GM20000 (cell line): ENCODE data around the gene CSAD.

ENCODE experiments used
- DNase-seq: peaks from one replicate; pipeline ENCODE4 v3.0.0; 2012; ENCODE audit warnings: low spot score
- TF ChIP-seq, protein P1 (sequence below): IDR thresholded peaks from 2 replicates; pipeline ENCODE4 v1.5.1; 2012; ENCODE audit warnings: mild to moderate bottlenecking, control low read depth; ENCODE audit errors: extremely low read depth, missing control alignments

Gene CSAD

DNA sequence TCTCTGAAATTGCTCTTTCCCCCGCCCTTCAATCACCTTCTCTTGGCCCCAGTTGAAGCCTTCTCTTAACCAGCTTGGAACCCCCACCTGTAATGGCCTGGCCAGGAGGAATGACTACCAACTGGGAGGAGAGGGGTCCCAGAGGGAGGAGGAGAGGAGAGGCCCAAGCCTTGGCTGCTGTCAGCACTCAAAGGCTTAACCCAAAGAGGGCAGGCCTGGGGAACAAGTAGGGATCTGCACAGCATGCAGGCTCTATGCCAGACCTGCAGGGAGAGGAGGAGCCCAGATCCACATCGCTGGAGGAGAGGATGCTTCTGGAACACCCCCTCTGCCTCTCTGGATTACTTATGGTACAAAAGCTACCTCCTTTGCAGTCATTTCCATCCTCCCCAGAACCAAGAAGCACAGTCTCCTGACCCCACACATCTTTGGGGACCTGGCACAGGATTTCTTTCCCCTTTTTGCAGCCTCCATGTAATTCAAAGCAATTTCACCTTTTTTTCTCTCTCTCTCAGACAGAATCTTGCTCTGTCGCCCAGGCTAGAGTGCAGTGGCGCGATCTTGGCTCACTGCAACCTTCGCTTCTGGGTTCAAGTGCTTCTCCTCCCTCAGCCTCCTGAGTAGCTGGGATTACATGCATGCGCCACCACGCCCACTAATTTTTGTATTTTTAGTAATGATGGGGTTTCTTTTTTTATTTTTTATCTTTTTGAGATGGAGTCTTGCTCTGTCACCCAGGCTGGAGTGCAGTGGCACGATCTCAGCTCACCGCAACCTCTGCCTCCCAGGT is 45.1 kb upstream of the CSAD start:
- DNase-seq: no peak
- TF ChIP-seq, protein P1, sequence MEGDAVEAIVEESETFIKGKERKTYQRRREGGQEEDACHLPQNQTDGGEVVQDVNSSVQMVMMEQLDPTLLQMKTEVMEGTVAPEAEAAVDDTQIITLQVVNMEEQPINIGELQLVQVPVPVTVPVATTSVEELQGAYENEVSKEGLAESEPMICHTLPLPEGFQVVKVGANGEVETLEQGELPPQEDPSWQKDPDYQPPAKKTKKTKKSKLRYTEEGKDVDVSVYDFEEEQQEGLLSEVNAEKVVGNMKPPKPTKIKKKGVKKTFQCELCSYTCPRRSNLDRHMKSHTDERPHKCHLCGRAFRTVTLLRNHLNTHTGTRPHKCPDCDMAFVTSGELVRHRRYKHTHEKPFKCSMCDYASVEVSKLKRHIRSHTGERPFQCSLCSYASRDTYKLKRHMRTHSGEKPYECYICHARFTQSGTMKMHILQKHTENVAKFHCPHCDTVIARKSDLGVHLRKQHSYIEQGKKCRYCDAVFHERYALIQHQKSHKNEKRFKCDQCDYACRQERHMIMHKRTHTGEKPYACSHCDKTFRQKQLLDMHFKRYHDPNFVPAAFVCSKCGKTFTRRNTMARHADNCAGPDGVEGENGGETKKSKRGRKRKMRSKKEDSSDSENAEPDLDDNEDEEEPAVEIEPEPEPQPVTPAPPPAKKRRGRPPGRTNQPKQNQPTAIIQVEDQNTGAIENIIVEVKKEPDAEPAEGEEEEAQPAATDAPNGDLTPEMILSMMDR: no peak

DNA sequence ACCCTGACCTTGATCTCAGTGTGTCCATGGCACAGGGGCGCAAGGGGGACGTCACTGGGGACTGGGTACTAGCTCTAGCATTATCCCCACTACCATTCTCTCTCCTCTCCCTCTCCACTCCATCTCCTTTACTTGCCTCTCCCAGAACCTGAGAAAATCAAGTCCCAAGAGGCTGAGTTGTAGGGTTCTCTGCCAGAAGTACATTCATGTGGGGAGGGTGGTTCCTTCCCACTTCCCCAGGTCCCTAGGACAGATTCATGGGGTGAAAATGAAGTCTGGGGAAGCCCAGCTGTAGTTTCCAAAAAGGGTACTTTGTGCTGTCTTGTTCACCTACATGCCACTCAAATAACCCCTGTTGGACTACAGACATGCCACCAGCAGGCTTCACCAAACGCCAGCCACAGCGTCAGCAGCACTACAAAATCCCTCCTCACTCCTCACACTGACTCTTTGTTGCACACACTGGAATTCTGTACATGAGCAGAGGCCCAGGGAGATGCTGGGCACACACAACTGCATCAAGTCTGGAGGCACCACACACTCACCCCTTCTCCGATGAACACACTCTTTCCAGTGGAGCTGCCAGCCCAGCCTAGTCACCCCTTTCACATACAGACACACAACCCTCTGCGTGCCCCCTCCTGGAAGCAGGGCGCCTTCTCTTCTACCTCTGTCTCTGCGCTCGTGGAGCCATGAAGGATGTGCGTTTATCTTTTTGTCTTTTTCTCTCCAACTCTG is 44.3 kb upstream of the CSAD start:
- DNase-seq: no peak
- TF ChIP-seq, protein P1: no peak

DNA sequence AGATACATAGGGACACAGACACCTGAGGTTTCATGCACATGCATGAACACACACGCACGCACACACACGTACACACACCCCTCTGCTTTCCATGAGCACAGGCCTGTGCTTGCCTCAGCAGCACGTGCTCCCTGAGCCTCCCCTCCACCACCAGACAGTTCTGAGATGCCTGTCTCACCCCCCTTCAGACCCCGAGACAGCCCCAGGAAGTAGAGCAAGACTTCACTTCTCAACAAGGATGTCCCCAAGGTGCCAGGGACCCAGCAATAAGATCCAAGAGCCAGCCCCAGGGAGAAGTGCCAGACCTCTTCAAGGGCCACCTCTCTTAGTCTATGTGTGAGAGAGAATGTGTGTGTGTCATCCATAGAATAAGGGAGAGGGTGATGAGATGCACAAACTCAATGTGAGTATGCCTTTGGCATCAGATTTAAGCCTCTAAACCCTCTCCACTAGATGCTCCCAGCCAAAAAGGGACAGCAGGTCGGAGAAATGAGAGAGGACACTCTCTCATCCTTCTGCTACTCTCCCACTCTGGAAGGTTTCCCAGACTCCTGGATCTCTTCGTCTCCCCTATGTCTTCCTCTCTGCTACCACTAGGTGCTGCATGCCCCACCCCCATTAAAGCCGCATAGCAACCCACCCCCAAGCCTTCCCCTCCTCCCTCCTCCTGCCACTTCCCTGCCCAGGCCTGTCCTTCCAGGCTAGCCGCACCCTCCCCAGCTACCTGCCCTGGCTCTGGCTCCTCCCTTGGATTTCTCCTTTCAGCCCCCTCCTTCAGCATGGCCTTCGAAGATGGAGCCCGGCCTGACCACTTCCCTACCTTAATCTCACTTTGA is 43.6 kb upstream of the CSAD start:
- TF ChIP-seq, protein P1: no peak
- DNase-seq: no peak

DNA sequence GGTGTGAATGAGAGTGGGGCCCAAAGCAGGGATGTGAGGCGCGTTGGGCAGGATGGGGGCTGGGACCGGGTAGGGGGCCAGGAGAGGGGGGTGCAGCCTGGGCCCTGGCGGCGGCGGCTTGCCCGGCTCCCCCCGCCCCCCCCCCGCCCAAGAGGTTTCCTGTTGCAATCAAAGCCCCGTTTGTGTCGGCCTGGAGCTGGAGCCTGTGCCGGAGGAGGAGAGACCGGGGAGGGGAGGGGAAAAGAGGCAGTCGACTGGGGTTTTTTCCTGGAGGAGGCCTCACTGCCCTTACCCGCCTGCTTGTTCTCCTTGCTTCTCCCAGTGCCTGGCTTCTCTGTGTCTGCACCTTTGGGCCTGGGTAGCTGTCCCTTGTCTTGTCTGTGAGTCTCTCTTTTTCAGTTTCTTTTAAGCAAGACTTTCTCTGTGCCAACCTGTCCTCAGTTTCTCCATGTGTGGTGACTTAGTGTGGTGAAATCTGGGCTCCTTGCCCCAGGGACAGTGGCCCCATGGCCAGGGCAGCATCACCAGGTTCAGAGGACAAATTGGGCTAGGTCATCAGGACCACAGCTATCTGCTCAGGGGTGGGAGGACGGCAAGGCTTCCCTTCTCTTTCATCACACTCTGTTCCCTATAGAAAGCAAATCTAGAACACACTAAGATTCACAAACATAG is 42.8 kb upstream of the CSAD start:
- no peak for DNase-seq
- TF ChIP-seq, protein P1: no peak

DNA sequence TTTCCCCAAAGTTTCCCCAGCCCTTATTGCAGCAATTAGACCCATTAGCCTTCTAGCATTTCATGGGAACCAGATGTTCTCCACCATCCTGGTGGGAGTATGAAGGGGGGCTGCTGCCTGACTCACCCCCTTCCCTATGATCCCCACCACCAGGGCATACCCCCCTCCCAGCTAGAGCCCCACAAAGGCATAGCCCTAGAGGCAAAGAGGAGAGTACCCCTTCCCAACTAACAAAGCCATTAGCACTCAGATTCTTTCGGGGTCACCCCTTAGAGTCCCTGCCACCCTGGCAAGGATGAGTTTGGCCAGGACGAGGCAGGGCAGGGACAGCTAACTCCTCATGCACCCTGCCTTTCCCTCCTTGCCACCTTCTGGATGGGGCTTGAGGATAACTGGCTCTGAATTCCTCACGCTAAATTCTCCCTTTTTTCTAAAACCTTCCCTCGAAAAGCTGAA is 42.1 kb upstream of the CSAD start:
- TF ChIP-seq, protein P1: no peak
- DNase-seq: no peak

DNA sequence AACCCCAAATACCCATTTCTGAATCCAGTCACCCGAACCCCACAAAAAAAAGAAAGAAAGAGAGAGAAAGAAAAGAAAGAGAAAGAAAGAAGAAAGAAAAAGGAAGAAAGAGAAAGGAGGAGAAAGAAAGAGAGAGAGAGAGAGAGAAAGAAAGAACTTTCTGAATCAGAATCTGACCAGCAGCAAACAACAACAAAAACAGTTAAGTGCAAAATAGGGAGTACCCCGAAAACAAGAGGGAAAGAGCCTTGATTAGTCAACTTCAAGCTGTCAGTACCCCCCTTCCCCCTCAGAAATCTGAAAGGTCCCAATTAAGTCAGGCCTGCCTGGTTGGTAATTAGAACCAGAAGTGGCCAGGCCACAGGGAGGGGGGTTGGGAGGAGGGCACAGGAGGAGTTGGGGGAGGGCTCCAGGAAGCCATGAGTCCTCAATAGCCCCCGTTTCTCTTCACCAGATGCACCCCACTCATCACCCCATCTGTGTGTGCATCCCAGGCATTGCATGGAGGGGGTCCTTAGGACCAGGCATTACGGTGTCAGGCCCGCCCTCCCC is 41.5 kb upstream of the CSAD start:
- TF ChIP-seq, protein P1: no peak
- peak; percentile 55 for DNase-seq
